ENCODE data around the gene CDC25C. TPM values are rescaled to one million over a fixed set of nuclear protein-coding genes. Genes with fewer than 3 reads are reported as not detected.

Gene CDC25C
- total and polyA plus RNA-seq, 2 experiments from 2014 or later: 2.9 to 4.5 TPM

DNA sequence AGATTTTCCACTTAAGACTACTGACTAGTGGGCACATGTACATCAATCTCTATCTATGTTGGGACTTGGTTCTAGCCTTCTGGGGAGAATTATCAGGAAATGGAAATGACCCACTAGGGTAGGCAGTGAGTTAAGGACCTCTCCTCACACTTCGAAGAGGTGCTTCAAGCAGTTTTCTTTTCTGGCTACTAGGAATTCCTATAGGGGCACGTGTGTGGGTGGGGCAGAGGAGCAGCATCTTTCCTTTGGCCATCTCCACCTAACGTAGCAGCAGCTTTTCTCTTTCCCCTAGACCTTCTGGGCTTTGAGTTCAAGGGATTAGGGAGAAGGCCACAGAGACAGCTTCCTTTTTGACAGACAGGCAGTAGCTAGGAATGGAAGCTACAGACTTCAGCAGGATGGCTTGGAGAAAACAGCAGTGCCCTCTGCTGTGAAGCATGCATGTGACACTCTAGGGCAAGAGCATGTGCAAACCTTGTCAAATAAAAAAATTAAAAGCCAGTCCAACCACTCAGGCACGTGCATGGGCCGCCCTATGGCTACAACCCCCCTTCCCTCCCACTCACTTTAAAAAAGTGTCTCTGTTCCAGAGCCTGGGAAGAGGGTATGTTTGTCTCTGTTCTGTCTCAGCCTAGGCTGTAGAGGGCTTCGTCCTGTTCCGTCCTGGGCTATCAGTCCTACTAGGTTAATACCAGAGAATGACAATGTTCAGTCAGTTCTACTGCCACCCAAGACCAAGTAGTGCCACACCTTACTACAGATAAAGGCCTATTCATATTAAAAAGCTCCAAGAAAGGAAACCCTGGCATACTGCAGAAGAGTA is 48.5 kb downstream of the CDC25C start:
- H3K27me3 ChIP-seq (replicated peaks; ENCODE audit: insufficient read depth): no peaks in the 10 kb centered on the region
- no peak overlapping the region for H3K27ac ChIP-seq
- H3F3A ChIP-seq (ENCODE audit: insufficient read depth): no peaks in the 10 kb centered on the region
- H3K79me2 ChIP-seq (ENCODE audit: insufficient read depth): no peaks in the 10 kb centered on the region
- no peaks in the 10 kb centered on the region for H3K36me3 ChIP-seq (ENCODE audit: low read depth)
- TF ChIP-seq EZH2 (IDR thresholded peaks at IDR 0.05; ENCODE audit: insufficient read depth, poor library complexity, severe bottlenecking) (no peak), EZH2phosphoT487 (IDR thresholded peaks at IDR 0.05; ENCODE audit: insufficient read depth, low read depth) (no peak)
- in situ Hi-C loops (cut with MboI): no loop called here
- no peaks in the 10 kb centered on the region for H4K20me1 ChIP-seq (ENCODE audit: insufficient read depth)
- peak; percentile 67 for DNase-seq
- H3K4me3 ChIP-seq: no peak overlapping the region
- H2AFZ ChIP-seq: no peak overlapping the region
- WGBS, 2 experiments (ENCODE audit: low coverage in 1 of 2, low lambda C conversion rate in 2 of 2, missing lambda C conversion rate in 2 of 2): 74 to 81% methylated on average over 7 of the region's 7 CpGs
- no peaks in the 10 kb centered on the region for H3K9me3 ChIP-seq (ENCODE audit: low read depth)
- H3K4me2 ChIP-seq (ENCODE audit: unreplicated experiment): no peak overlapping the region
- H3K9ac ChIP-seq: no peak overlapping the region
- H3K4me1 ChIP-seq (ENCODE audit: insufficient read depth): no peaks in the 10 kb centered on the region
- H3K9me2 ChIP-seq (ENCODE audit: insufficient read depth): no peaks in the 10 kb centered on the region

DNA sequence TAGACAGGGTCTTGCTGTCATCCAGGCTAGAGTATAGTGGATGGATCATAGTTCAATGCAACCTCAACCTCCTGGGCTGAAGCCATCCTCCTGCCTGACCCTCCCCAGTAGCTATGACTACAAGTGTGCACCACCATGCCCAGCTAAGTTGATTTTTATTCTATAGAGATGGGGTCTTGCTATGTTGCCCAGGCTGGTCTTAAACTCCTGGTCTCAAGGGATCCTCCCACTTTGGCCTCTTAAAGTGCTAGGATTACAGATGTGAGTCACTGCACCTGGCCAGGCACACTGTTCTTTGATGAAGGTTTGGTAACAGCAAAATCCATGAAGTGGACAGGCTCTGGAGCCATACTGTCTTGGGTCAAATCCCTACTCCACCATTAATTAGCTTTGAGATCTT is 50.7 kb downstream of the CDC25C start:
- Histone ChIP-seq H3K9ac (no peak overlapping the region), H3K9me2 (ENCODE audit: insufficient read depth) (no peaks in the 10 kb centered on the region), H3K9me3 (ENCODE audit: low read depth) (no peaks in the 10 kb centered on the region), H3K79me2 (ENCODE audit: insufficient read depth) (no peaks in the 10 kb centered on the region), H3K27me3 (replicated peaks; ENCODE audit: insufficient read depth) (no peaks in the 10 kb centered on the region), H4K20me1 (ENCODE audit: insufficient read depth) (no peaks in the 10 kb centered on the region), H3K36me3 (ENCODE audit: low read depth) (no peaks in the 10 kb centered on the region), H3K4me3 (no peak overlapping the region), H3K4me1 (ENCODE audit: insufficient read depth) (no peaks in the 10 kb centered on the region), H2AFZ (no peak overlapping the region), H3F3A (ENCODE audit: insufficient read depth) (no peaks in the 10 kb centered on the region), H3K27ac (no peak overlapping the region), H3K4me2 (ENCODE audit: unreplicated experiment) (no peak overlapping the region)
- in situ Hi-C loops (cut with MboI): no loop called here
- no peak for DNase-seq
- TF ChIP-seq EZH2phosphoT487 (IDR thresholded peaks at IDR 0.05; ENCODE audit: insufficient read depth, low read depth) (no peak), EZH2 (IDR thresholded peaks at IDR 0.05; ENCODE audit: insufficient read depth, poor library complexity, severe bottlenecking) (no peak)

DNA sequence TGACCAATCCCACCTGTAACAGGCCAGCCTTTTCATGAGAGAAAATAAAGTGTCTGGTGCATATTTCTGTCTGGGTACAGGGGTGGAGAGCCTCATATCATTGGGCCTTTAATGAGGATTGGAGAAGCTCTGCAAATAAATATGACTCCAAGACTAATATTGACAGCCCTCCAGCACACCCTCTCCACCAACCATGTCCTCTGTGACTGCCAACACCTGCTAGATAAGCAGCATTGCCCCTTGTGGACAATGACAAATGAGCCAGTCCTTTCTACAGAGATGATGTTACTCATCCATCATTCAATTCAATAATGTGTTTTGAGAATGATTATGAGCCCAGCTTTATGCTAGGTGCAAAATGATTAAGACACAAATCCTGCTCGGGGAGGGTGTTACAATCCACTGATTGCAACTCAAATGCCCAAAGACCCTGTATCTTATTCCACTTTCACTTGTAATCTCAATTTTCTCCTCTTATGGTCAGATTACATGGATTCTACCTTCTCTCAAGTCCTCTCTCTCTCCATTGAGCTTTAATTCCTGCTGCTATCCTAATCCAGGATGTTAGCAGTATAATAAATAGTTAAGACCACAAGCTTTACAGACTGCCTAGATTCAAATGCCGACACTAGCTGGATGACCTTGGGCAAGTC is 55.1 kb downstream of the CDC25C start:
- peaks cover 24% of the 10 kb centered on the region for H3K27me3 ChIP-seq (replicated peaks; ENCODE audit: insufficient read depth)
- H4K20me1 ChIP-seq (ENCODE audit: insufficient read depth): no peaks in the 10 kb centered on the region
- no peaks in the 10 kb centered on the region for H3K9me2 ChIP-seq (ENCODE audit: insufficient read depth)
- H3K4me3 ChIP-seq: no peak overlapping the region
- H3K9me3 ChIP-seq (ENCODE audit: low read depth): no peaks in the 10 kb centered on the region
- DNase-seq: no peak
- in situ Hi-C loops (cut with MboI): no loop called here
- no peaks in the 10 kb centered on the region for H3K36me3 ChIP-seq (ENCODE audit: low read depth)
- no peak for TF ChIP-seq EZH2phosphoT487 (IDR thresholded peaks at IDR 0.05; ENCODE audit: insufficient read depth, low read depth)
- no peak overlapping the region for H3K27ac ChIP-seq
- no peak overlapping the region for H2AFZ ChIP-seq
- no peak overlapping the region for H3K4me2 ChIP-seq (ENCODE audit: unreplicated experiment)
- no peaks in the 10 kb centered on the region for H3K79me2 ChIP-seq (ENCODE audit: insufficient read depth)
- no peak overlapping the region for H3K9ac ChIP-seq
- H3F3A ChIP-seq (ENCODE audit: insufficient read depth): no peaks in the 10 kb centered on the region
- no peaks in the 10 kb centered on the region for H3K4me1 ChIP-seq (ENCODE audit: insufficient read depth)
- WGBS, 2 experiments (ENCODE audit: low coverage in 1 of 2, low lambda C conversion rate in 2 of 2, missing lambda C conversion rate in 2 of 2): 57 to 69% methylated on average over 2 of the region's 2 CpGs

DNA sequence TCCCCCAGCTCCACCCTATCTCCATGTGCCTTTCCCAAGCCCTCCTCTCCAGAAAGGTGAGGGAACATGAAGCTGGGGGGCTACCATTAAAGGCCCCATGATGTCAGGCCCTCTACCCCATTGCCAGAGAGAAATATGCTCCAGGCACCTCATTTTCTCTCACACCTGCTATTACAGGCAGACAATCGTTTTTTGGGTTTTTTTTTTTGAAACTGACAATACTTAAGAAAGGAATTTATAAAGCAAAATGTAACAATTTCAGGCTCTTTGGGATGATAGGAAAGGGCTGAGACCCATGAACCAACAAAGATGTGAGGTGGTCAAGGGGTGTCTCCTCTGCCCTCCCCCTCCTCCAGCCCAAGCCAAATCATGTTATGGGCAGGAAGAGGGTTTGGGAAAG is 55.7 kb downstream of the CDC25C start:
- Histone ChIP-seq H3K9me3 (ENCODE audit: low read depth) (no peaks in the 10 kb centered on the region), H3K36me3 (ENCODE audit: low read depth) (no peaks in the 10 kb centered on the region), H3K27ac (no peak overlapping the region), H3K4me3 (no peak overlapping the region), H3K9me2 (ENCODE audit: insufficient read depth) (no peaks in the 10 kb centered on the region), H3K27me3 (replicated peaks; ENCODE audit: insufficient read depth) (peaks cover 24% of the 10 kb centered on the region), H3F3A (ENCODE audit: insufficient read depth) (no peaks in the 10 kb centered on the region), H2AFZ (no peak overlapping the region), H3K9ac (no peak overlapping the region), H4K20me1 (ENCODE audit: insufficient read depth) (no peaks in the 10 kb centered on the region), H3K4me1 (ENCODE audit: insufficient read depth) (no peaks in the 10 kb centered on the region), H3K79me2 (ENCODE audit: insufficient read depth) (no peaks in the 10 kb centered on the region), H3K4me2 (ENCODE audit: unreplicated experiment) (no peak overlapping the region)
- no peak for DNase-seq
- in situ Hi-C loops (cut with MboI): no loop called here
- TF ChIP-seq EZH2 (IDR thresholded peaks at IDR 0.05; ENCODE audit: insufficient read depth, poor library complexity, severe bottlenecking) (no peak), EZH2phosphoT487 (IDR thresholded peaks at IDR 0.05; ENCODE audit: insufficient read depth, low read depth) (no peak)
- WGBS, 2 experiments (ENCODE audit: low coverage in 1 of 2, low lambda C conversion rate in 2 of 2, missing lambda C conversion rate in 2 of 2): 72 to 76% methylated on average over 1 of the region's 1 CpG

All from GM23248 (cell line).